GM13977 (cell line): ENCODE data around the gene MARCKSL1.

Experiments
- DNase-seq: peaks from one replicate; pipeline ENCODE4 v3.0.0; 2012; ENCODE audit warnings: low spot score
- CTCF ChIP-seq: IDR thresholded peaks from 2 replicates; pipeline ENCODE4 v1.5.1; 2012; ENCODE audit warnings: mild to moderate bottlenecking, control low read depth; ENCODE audit not compliant: insufficient read depth; ENCODE audit errors: extremely low read depth, missing control alignments
- in situ Hi-C: fragments of 300-500 bp; cut with MboI; formaldehyde crosslinking; loops from one replicate; pipeline ENCODE4 v1.12.0; 2022; ENCODE audit warnings: low sequenced_read_pairs, low pct_unique_long_range_greater_than_20kb, mixed read lengths, inconsistent platforms; ENCODE audit not compliant: unreplicated experiment

MARCKSL1 gene

GRCh38 chr1:32345289-32345827 is 9.3 kb upstream of the MARCKSL1 start:
- TF ChIP-seq CTCF, result no peak
- in situ Hi-C loops, result no loop called here
- DNase-seq, result no peak

GRCh38 chr1:32342704-32343103 is 6.7 kb upstream of the MARCKSL1 start:
- TF ChIP-seq CTCF, result no peak
- no peak for DNase-seq
- in situ Hi-C loops, result no loop called here

GRCh38 chr1:32341971-32342370 is 5.9 kb upstream of the MARCKSL1 start:
- in situ Hi-C loops, result no loop called here
- no peak for DNase-seq
- TF ChIP-seq CTCF, result no peak

- in situ Hi-C loops, result no loop called here
- no peak for TF ChIP-seq CTCF
- no peak for DNase-seq
These were observed 5.2 kb upstream of the MARCKSL1 start for GRCh38 chr1:32341186-32341757.

- in situ Hi-C loops, result no loop called here
- TF ChIP-seq CTCF, result no peak
- peak; percentile 70 for DNase-seq
These were observed 3.4 kb upstream of the MARCKSL1 start for GRCh38 chr1:32339363-32339978.

- no peak for DNase-seq
- in situ Hi-C loops, result no loop called here
- no peak for TF ChIP-seq CTCF
These were observed 2.7 kb upstream of the MARCKSL1 start for GRCh38 chr1:32338637-32339145.
